22Rv1 (cell line): Measurements from ENCODE around the gene BAHD1.

Source experiments
- CTCF ChIP-seq: fragments of 450-650 bp; IDR thresholded peaks from 2 replicates; pipeline ENCODE4 v1.5.1; 2017; ENCODE audit warnings: mild to moderate bottlenecking
- ZFX ChIP-seq: fragments of 450-650 bp; IDR thresholded peaks from 2 replicates; pipeline ENCODE4 v1.6.1; 2017; ENCODE audit warnings: antibody characterized with exemption, borderline replicate concordance

GRCh38 chr15:40415226-40415625, 25.5 kb upstream of the BAHD1 start:
- TF ChIP-seq CTCF (no peak), ZFX (no peak)
